ENCODE data around the gene HECTD1.

- no peak for TF ChIP-seq EZH2 (IDR thresholded peaks at IDR 0.05)
- TF ChIP-seq FOXP2 (optimal IDR thresholded peaks at IDR 0.05; ENCODE audit: control extremely low read depth, extremely low read length, insufficient read depth) = no peak
These were observed 74.5 kb downstream of the HECTD1 start for GRCh38 chr14:31133133-31133532.

All from SK-N-MC (cell line).